Mesendoderm (in vitro differentiated cells): ENCODE measurements around the gene DDX23. TPM values are rescaled to one million over a fixed set of nuclear protein-coding genes. Genes with fewer than 3 reads are reported as not detected.
A peak's percentile ranks its signal among the peaks of the same experiment; 100 is the strongest.

Experiments used
- DNase-seq: peaks from one replicate; pipeline ENCODE4 v3.0.0; 2013
- H2AK5ac ChIP-seq: 2 replicates; pipeline ENCODE4 v1.6.1; 2013; ENCODE audit warnings: low read length, inconsistent platforms
- H2BK120ac ChIP-seq: 2 replicates; pipeline ENCODE4 v1.6.1; 2013; ENCODE audit warnings: low read depth, mild to moderate bottlenecking, low read length, moderate library complexity, mixed read lengths
- H2BK15ac ChIP-seq: replicated peaks from 2 replicates; pipeline ENCODE4 v1.6.1; 2013; ENCODE audit warnings: low read depth, mild to moderate bottlenecking, moderate library complexity
- H2BK5ac ChIP-seq: 2 replicates; pipeline ENCODE4 v1.6.1; 2013; ENCODE audit warnings: low read length, inconsistent platforms
- H3K18ac ChIP-seq: 2 replicates; pipeline ENCODE4 v1.6.1; 2013; ENCODE audit warnings: mild to moderate bottlenecking, low read length, mixed read lengths
- H3K23ac ChIP-seq: one replicate; pipeline ENCODE4 v1.6.1; 2013; ENCODE audit warnings: low read length
- H3K27ac ChIP-seq: 2 replicates; pipeline ENCODE4 v1.5.1; 2013; ENCODE audit warnings: low read depth, mild to moderate bottlenecking, inconsistent platforms, low read length, moderate library complexity
- H3K27me3 ChIP-seq: 2 replicates; pipeline ENCODE4 v1.6.1; 2013; ENCODE audit warnings: low read length, control low read depth, mild to moderate bottlenecking, inconsistent platforms; ENCODE audit not compliant: insufficient read depth, poor library complexity
- H3K36me3 ChIP-seq: 2 replicates; pipeline ENCODE4 v1.6.1; 2013; ENCODE audit warnings: low read length, inconsistent platforms; ENCODE audit not compliant: control insufficient read depth, insufficient read depth
- H3K4ac ChIP-seq: one replicate; pipeline ENCODE4 v1.6.1; 2013; ENCODE audit warnings: low read depth, mild to moderate bottlenecking, low read length, moderate library complexity
- H3K4me1 ChIP-seq: 2 replicates; pipeline ENCODE4 v1.6.1; 2013; ENCODE audit warnings: low read depth, low read length, inconsistent platforms; ENCODE audit not compliant: control insufficient read depth
- H3K4me2 ChIP-seq: 2 replicates; pipeline ENCODE4 v1.6.1; 2013; ENCODE audit warnings: low read length
- H3K4me3 ChIP-seq: 2 replicates; pipeline ENCODE4 v1.5.1; 2013; ENCODE audit warnings: mild to moderate bottlenecking, low read length
- H3K56ac ChIP-seq: one replicate; pipeline ENCODE4 v1.6.1; 2013; ENCODE audit warnings: low read length
- H3K79me1 ChIP-seq: 2 replicates; pipeline ENCODE4 v1.6.1; 2013; ENCODE audit warnings: low read length, inconsistent platforms
- H3K79me2 ChIP-seq: 2 replicates; pipeline ENCODE4 v1.6.1; 2013; ENCODE audit warnings: mild to moderate bottlenecking, low read length; ENCODE audit not compliant: control insufficient read depth, insufficient read depth
- H3K9ac ChIP-seq: 2 replicates; pipeline ENCODE4 v1.6.1; 2013; ENCODE audit warnings: low read length, inconsistent platforms
- H4K5ac ChIP-seq: one replicate; pipeline ENCODE4 v1.6.1; 2013; ENCODE audit warnings: low read length
- H4K8ac ChIP-seq: one replicate; pipeline ENCODE4 v1.6.1; 2013; ENCODE audit warnings: low read depth, mild to moderate bottlenecking, control low read depth, low read length, moderate library complexity
- WGBS: extraction: QIAGEN DNeasy Blood & Tissue Kit; methylation state at CpG from one replicate; pipeline ENCODE4 v1.1.7; 2013; ENCODE audit warnings: low lambda C conversion rate, missing lambda C conversion rate; ENCODE audit not compliant: insufficient coverage; ENCODE audit errors: extremely low coverage; 5-methylcytosine and 5-hydroxymethylcytosine counted together
- polyA plus RNA-seq, 2 experiments: library from polyadenylated mRNA; stranded (reverse); fragments of 200-250 nt; gene quantifications; one replicate each; pipeline ENCODE4 v1.2.3, GENCODE V29; 2013

DDX23 gene
- 85.7 TPM for polyA plus RNA-seq (2013, experiment 1 of 2)
- polyA plus RNA-seq (2013, experiment 2 of 2) = 84.5 TPM

GRCh38 chr12:48851883-48852733 lies at the start of gene DDX23:
Gene DDX23, minus strand, starts transcription at chr12:48852163. Its CDS starts 6,381 bp downstream, at chr12:48845782.
- WGBS = no CpG with 5 or more reads among the region's 53 CpGs
- peak within 1 kb of the TSS; percentile 42 for H3K18ac ChIP-seq

DNA sequence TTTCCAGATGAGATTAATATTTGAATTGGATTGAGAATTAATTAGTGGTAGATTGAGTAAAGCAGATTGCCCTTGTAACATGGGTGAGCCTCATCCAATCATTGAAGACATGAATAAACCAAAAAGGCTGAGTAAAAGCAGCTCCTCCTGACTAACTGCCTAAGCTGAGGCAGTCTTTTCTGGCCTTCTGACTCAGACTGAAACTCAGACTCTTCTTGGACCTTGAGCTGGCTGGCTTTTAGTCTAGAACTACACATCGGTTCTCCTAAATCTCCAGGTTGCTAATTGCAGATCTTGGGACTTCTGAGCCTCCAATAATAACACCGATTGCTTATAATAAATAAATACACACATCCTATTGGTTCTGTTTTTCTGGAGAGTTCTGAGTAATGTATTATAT lies 49.3 kb upstream of the DDX23 start:
- Histone ChIP-seq H3K79me2 (no peaks in the 10 kb centered on the region), H3K27ac (no peak overlapping the region), H3K79me1 (no peaks in the 10 kb centered on the region), H4K8ac (no peak overlapping the region), H3K36me3 (no peaks in the 10 kb centered on the region), H2BK15ac (no peak overlapping the region), H2BK5ac (no peak overlapping the region), H3K56ac (no peak overlapping the region), H3K23ac (no peak overlapping the region), H3K4ac (no peak overlapping the region), H2BK120ac (no peak overlapping the region), H4K5ac (no peak overlapping the region), H3K4me1 (no peaks in the 10 kb centered on the region), H3K18ac (no peak overlapping the region), H3K9ac (no peak overlapping the region), H3K27me3 (no peaks in the 10 kb centered on the region), H2AK5ac (no peak overlapping the region), H3K4me3 (no peak overlapping the region), H3K4me2 (no peak overlapping the region)
- DNase-seq = no peak
- WGBS = no CpG with 5 or more reads among the region's 2 CpGs

More at GRCh38 chr12:48851883-48852733, at the start of gene DDX23:
- Histone ChIP-seq H2AK5ac (no peak within 1 kb of the TSS), H4K8ac (no peak within 1 kb of the TSS), H3K9ac (peak within 1 kb of the TSS; percentile 99), H2BK15ac (no peak within 1 kb of the TSS), H3K27me3 (no peaks in the 10 kb centered on the region), H2BK120ac (no peak within 1 kb of the TSS), H3K79me2 (peaks cover 32% of the 10 kb centered on the region), H3K27ac (no peak within 1 kb of the TSS), H2BK5ac (no peak within 1 kb of the TSS), H3K4me2 (peak within 1 kb of the TSS; percentile 46), H3K56ac (peak within 1 kb of the TSS; percentile 99), H3K4ac (peak within 1 kb of the TSS; percentile 82), H3K4me1 (peaks cover 2% of the 10 kb centered on the region), H3K4me3 (peak within 1 kb of the TSS; percentile 92), H3K79me1 (peaks cover 15% of the 10 kb centered on the region), H3K36me3 (no peaks in the 10 kb centered on the region), H3K23ac (no peak within 1 kb of the TSS), H4K5ac (no peak within 1 kb of the TSS)
- peak; percentile 99 for DNase-seq

DNA sequence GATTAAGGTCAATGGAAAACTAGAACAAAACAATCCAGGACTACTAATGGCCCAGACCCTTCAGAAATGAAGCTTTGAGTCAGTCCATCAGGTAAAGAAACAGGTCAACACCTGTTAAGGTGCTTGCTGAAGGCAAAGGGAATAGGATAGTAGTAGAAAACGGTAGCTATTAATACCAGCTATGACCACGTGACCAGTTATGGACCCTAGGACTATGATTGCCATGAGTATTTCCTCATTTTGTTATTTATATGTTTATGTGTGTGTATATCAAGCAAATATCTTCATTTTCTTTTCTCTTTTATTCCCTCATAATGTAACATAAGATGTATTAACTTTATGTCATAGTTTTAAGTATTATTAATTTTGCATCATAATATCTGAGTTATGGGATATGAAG lies 47.7 kb upstream of the DDX23 start:
- Histone ChIP-seq H3K4me3 (no peak overlapping the region), H2BK120ac (no peak overlapping the region), H3K4me1 (no peaks in the 10 kb centered on the region), H3K9ac (no peak overlapping the region), H2AK5ac (no peak overlapping the region), H4K8ac (no peak overlapping the region), H3K4me2 (no peak overlapping the region), H3K79me1 (no peaks in the 10 kb centered on the region), H3K79me2 (no peaks in the 10 kb centered on the region), H3K4ac (no peak overlapping the region), H2BK5ac (no peak overlapping the region), H3K56ac (no peak overlapping the region), H3K23ac (no peak overlapping the region), H3K27ac (no peak overlapping the region), H2BK15ac (no peak overlapping the region), H3K36me3 (no peaks in the 10 kb centered on the region), H4K5ac (no peak overlapping the region), H3K27me3 (no peaks in the 10 kb centered on the region), H3K18ac (no peak overlapping the region)
- no CpG with 5 or more reads among the region's 2 CpGs for WGBS
- no peak for DNase-seq

DNA sequence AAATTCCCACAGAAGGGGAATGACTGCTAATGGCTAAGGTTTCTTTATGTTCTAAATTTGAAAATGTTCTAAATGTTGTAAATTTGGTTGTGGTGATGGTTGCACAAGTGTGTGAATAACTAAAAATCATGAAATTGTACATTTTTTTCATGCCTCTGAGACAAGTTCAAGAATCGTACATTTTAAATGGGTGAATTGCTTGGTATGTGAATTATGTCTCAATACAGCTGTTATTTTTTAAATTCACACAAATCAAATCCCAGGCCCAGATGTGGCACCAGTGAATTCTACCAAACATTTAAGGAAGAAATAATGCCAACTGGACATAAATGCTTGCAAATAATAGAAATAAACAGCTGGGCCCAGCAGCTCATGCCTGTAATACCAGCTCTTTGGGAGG lies 42.3 kb upstream of the DDX23 start:
- Histone ChIP-seq H2BK15ac (no peak overlapping the region), H3K79me2 (no peaks in the 10 kb centered on the region), H3K56ac (no peak overlapping the region), H3K36me3 (no peaks in the 10 kb centered on the region), H3K4me3 (no peak overlapping the region), H3K4me2 (no peak overlapping the region), H2AK5ac (no peak overlapping the region), H4K8ac (no peak overlapping the region), H3K27me3 (no peaks in the 10 kb centered on the region), H3K9ac (no peak overlapping the region), H4K5ac (no peak overlapping the region), H2BK120ac (no peak overlapping the region), H3K79me1 (no peaks in the 10 kb centered on the region), H2BK5ac (no peak overlapping the region), H3K4me1 (no peaks in the 10 kb centered on the region), H3K4ac (no peak overlapping the region), H3K27ac (no peak overlapping the region), H3K23ac (no peak overlapping the region), H3K18ac (no peak overlapping the region)
- DNase-seq = no peak
- WGBS = no CpG with 5 or more reads among the region's 1 CpG

DNA sequence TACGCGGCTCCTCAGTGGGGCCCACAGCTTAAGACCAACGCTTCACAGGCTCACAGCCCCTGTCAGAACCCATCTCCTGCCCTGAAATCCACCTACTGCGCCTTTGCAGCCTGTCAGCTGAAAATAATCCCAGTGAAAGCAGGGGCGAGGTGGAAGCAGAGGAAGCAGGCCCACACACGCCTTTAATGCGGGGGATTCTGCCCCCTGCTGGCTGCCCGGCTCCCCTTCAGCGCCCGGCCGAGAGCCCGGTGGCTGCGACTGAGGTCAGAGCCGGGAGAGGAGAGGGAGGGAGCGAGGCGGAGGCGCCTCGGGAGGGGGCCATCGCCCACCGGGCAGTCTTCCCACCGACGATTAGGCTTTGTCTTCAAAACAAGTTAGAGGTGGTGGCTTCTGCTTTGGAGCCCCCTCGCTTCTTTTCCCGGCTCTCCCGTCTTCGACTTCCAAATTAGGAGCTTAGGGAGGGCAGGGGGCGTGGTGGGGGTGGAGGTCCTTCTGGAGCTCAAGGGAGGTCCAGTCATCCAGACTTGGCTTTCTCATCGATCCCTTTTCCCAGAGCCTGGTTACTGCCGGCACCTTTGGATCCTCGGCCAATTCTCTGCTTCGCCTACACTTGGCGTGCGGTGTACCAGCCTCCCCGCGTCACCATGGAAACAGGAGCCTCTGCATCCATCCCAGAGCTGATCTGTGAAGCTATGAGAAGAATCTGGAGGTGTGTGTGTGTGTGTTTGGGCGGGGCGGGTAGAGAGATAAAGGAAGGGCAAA lies 38.9 kb upstream of the DDX23 start:
- peak; percentile 90 for DNase-seq
- Histone ChIP-seq H3K4me3 (peak overlapping the region; percentile 40), H2BK5ac (no peak overlapping the region), H3K36me3 (no peaks in the 10 kb centered on the region), H4K5ac (no peak overlapping the region), H3K27ac (no peak overlapping the region), H3K56ac (peak overlapping the region; percentile 70), H2BK15ac (no peak overlapping the region), H3K4me2 (peak overlapping the region; percentile 73), H3K4ac (no peak overlapping the region), H3K4me1 (no peaks in the 10 kb centered on the region), H3K9ac (peak overlapping the region; percentile 48), H3K79me1 (no peaks in the 10 kb centered on the region), H3K23ac (no peak overlapping the region), H4K8ac (no peak overlapping the region), H2AK5ac (no peak overlapping the region), H3K27me3 (no peaks in the 10 kb centered on the region), H2BK120ac (no peak overlapping the region), H3K18ac (no peak overlapping the region), H3K79me2 (no peaks in the 10 kb centered on the region)
- no CpG with 5 or more reads among the region's 37 CpGs for WGBS
